ENCODE data around the gene CDC25B. TPM values are rescaled to one million over a fixed set of nuclear protein-coding genes. Genes with fewer than 3 reads are reported as not detected.
"Not testable (repeated sequence)": the region's sequence is repeated elsewhere in the genome, so short reads cannot be mapped to it uniquely, and the experiment has no call there.

The CDC25B gene
- polyA plus RNA-seq, 1 experiment = 58.9 TPM

GRCh38 chr20:3786126-3786484 is 10.0 kb upstream of the CDC25B start:
- CTCF ChIA-PET = interaction anchor here (1.0 to 6.2 kb wide), 13 partner anchors 8 to 305 kb away, joined by 3 to 87 read pairs (median 5); partner anchors contain the start of genes AP5S1 and CDC25B
- Histone ChIP-seq H3K4me3 (ENCODE audit: low read depth, low read length) (peak overlapping the region; percentile 79), H3K9me3 (ENCODE audit: control insufficient read depth, insufficient read depth, low read length) (peaks cover 4% of the 10 kb centered on the region; the same call in 1 of the 2 replicates), H3K27ac (ENCODE audit: low read depth, low read length) (peak overlapping the region; percentile 21), H3K27me3 (ENCODE audit: control insufficient read depth, insufficient read depth, low read length) (no peaks in the 10 kb centered on the region)
- POLR2A ChIA-PET = interaction anchor here (0.6 to 2.8 kb wide), 7 partner anchors 10 to 299 kb away, joined by 3 to 19 read pairs (median 3); partner anchors contain the start of genes AP5S1 and CDC25B
- no peak for TF ChIP-seq CTCF (IDR thresholded peaks at IDR 0.05; ENCODE audit: low read depth, low read length)
- DNase-seq (ENCODE audit: low read depth, low spot score) = no peak

- DNase-seq (ENCODE audit: low read depth, low spot score) = no peak
- peak; percentile 51 for TF ChIP-seq CTCF (IDR thresholded peaks at IDR 0.05; ENCODE audit: low read depth, low read length)
- CTCF ChIA-PET = interaction anchor here (0.7 to 6.2 kb wide), 18 partner anchors 8 to 304 kb away, joined by 3 to 87 read pairs (median 4); partner anchors contain the start of genes AP5S1 and CDC25B
- POLR2A ChIA-PET = interaction anchor here (0.5 to 2.8 kb wide), 6 partner anchors 9 to 299 kb away, joined by 3 to 19 read pairs (median 4); partner anchors contain the start of genes ADISSP, AP5S1 and CDC25B
- Histone ChIP-seq H3K4me3 (ENCODE audit: low read depth, low read length) (peak within 1 kb of the TSS; percentile 79), H3K27ac (ENCODE audit: low read depth, low read length) (peak within 1 kb of the TSS; percentile 21), H3K27me3 (ENCODE audit: control insufficient read depth, insufficient read depth, low read length) (no peaks in the 10 kb centered on the region), H3K9me3 (ENCODE audit: control insufficient read depth, insufficient read depth, low read length) (peaks cover 4% of the 10 kb centered on the region; the same call in 1 of the 2 replicates)
These were observed 9.3 kb upstream of the CDC25B start, which contains the start of gene CENPB for GRCh38 chr20:3786665-3787323. Gene CENPB (minus strand): TSS chr20:3786740. CDS start chr20:3786483, 257 bp downstream.

GRCh38 chr20:3787324-3788014 is 8.6 kb upstream of the CDC25B start:
- TF ChIP-seq CTCF (IDR thresholded peaks at IDR 0.05; ENCODE audit: low read depth, low read length) = no peak
- no peaks in the 10 kb centered on the region for H3K27me3 ChIP-seq (ENCODE audit: control insufficient read depth, insufficient read depth, low read length)
- peak overlapping the region; percentile 48 for H3K4me3 ChIP-seq (ENCODE audit: low read depth, low read length)
- POLR2A ChIA-PET = interaction anchor here (0.7 to 2.8 kb wide), 4 partner anchors 8 to 33 kb away, joined by 3 to 19 read pairs (median 8); partner anchors contain the start of genes ADISSP, AP5S1 and CDC25B
- no peak overlapping the region for H3K27ac ChIP-seq (ENCODE audit: low read depth, low read length)
- CTCF ChIA-PET = interaction anchor here (0.6 to 6.2 kb wide), 13 partner anchors 9 to 99 kb away, joined by 3 to 87 read pairs (median 4); partner anchors contain the start of genes AP5S1 and CDC25B
- peaks cover 4% of the 10 kb centered on the region; the same call in 1 of the 2 replicates for H3K9me3 ChIP-seq (ENCODE audit: control insufficient read depth, insufficient read depth, low read length)
- DNase-seq (ENCODE audit: low read depth, low spot score) = no peak

GRCh38 chr20:3788685-3789155 is 7.4 kb upstream of the CDC25B start:
- POLR2A ChIA-PET = interaction anchor here (0.6 to 2.8 kb wide), 2 partner anchors 24 to 572 kb away, joined by 4 to 12 read pairs; no protein-coding TSS in a partner anchor
- no peak overlapping the region for H3K4me3 ChIP-seq (ENCODE audit: low read depth, low read length)
- CTCF ChIA-PET = interaction anchor here (1.0 to 6.2 kb wide), 2 partner anchors 31 to 66 kb away, joined by 3 to 87 read pairs; partner anchors contain the start of gene AP5S1

GRCh38 chr20:3789201-3789600 is 6.9 kb upstream of the CDC25B start:
- not testable (repeated sequence) for H3K27me3 ChIP-seq (ENCODE audit: control insufficient read depth, insufficient read depth, low read length); H3K9me3 ChIP-seq (ENCODE audit: control insufficient read depth, insufficient read depth, low read length); H3K27ac ChIP-seq (ENCODE audit: low read depth, low read length); DNase-seq (ENCODE audit: low read depth, low spot score); H3K4me3 ChIP-seq (ENCODE audit: low read depth, low read length)
- ChIA-PET POLR2A (interaction anchor here (0.6 to 2.8 kb wide), 3 partner anchors 24 to 573 kb away, joined by 4 to 12 read pairs (median 11); no protein-coding TSS in a partner anchor), CTCF (interaction anchor here (1.0 to 6.2 kb wide), 2 partner anchors 30 to 66 kb away, joined by 3 to 87 read pairs; partner anchors contain the start of gene AP5S1)

More at GRCh38 chr20:3788685-3789155, 7.4 kb upstream of the CDC25B start:
- no peak for DNase-seq (ENCODE audit: low read depth, low spot score)
- no peak for TF ChIP-seq CTCF (IDR thresholded peaks at IDR 0.05; ENCODE audit: low read depth, low read length)
- Histone ChIP-seq H3K9me3 (ENCODE audit: control insufficient read depth, insufficient read depth, low read length) (peaks cover 4% of the 10 kb centered on the region; the same call in 1 of the 2 replicates), H3K27ac (ENCODE audit: low read depth, low read length) (no peak overlapping the region), H3K27me3 (ENCODE audit: control insufficient read depth, insufficient read depth, low read length) (no peaks in the 10 kb centered on the region)

- H3K4me3 ChIP-seq (ENCODE audit: low read depth, low read length); H3K27ac ChIP-seq (ENCODE audit: low read depth, low read length); H3K9me3 ChIP-seq (ENCODE audit: control insufficient read depth, insufficient read depth, low read length); DNase-seq (ENCODE audit: low read depth, low spot score); H3K27me3 ChIP-seq (ENCODE audit: control insufficient read depth, insufficient read depth, low read length): not testable (repeated sequence)
- ChIA-PET POLR2A (interaction anchor here (0.6 to 1.0 kb wide), 2 partner anchors 11 to 26 kb away, joined by 3 to 5 read pairs; partner anchors contain the start of gene ADISSP), CTCF (interaction anchor here (1.2 to 2.1 kb wide), 2 partner anchors 8 to 25 kb away, joined by 5 to 18 read pairs; partner anchors contain the start of gene CENPB)
These were observed 1.9 kb upstream of the CDC25B start for GRCh38 chr20:3794168-3794567.
